DOHH2 (cell line): ENCODE data around the gene TEX51.

Experiments used
- H3F3A ChIP-seq: fragments of 200-600 bp; sonication (generic), shearing (Covaris generic); 2 replicates; pipeline ENCODE4 v1.6.0; 2016; ENCODE audit warnings: antibody characterized with exemption, mild to moderate bottlenecking; ENCODE audit not compliant: control insufficient read depth, insufficient read depth
- H3K27ac ChIP-seq: fragments of 200-600 bp; sonication (generic); 2 replicates; pipeline ENCODE4 v1.5.1; 2014; ENCODE audit warnings: low read depth, mild to moderate bottlenecking, low read length, moderate library complexity
- H3K27me3 ChIP-seq: fragments of 200-600 bp; sonication (generic); 2 replicates; pipeline ENCODE4 v1.6.1; 2014; ENCODE audit warnings: mild to moderate bottlenecking, low read length, mixed read lengths; ENCODE audit not compliant: control insufficient read depth
- H3K36me3 ChIP-seq: fragments of 200-600 bp; sonication (generic); 2 replicates; pipeline ENCODE4 v1.6.1; 2014; ENCODE audit warnings: mild to moderate bottlenecking, low read length, moderate library complexity, mixed read lengths; ENCODE audit not compliant: control insufficient read depth
- H3K4me1 ChIP-seq: fragments of 200-600 bp; sonication (generic); 2 replicates; pipeline ENCODE4 v1.6.1; 2014; ENCODE audit warnings: mild to moderate bottlenecking, low read length, mixed read lengths; ENCODE audit not compliant: control insufficient read depth
- H3K4me2 ChIP-seq: fragments of 200-600 bp; sonication (generic); 2 replicates; pipeline ENCODE4 v1.6.0; 2014; ENCODE audit warnings: mild to moderate bottlenecking, low read length, moderate library complexity
- H3K4me3 ChIP-seq: fragments of 200-600 bp; sonication (generic); 2 replicates; pipeline ENCODE4 v1.5.1; 2014; ENCODE audit warnings: mild to moderate bottlenecking, low read length, mixed read lengths
- H3K79me2 ChIP-seq: fragments of 200-600 bp; sonication (generic); 2 replicates; pipeline ENCODE4 v1.6.1; 2014; ENCODE audit warnings: mild to moderate bottlenecking, low read length, mixed read lengths; ENCODE audit not compliant: control insufficient read depth
- H3K9me2 ChIP-seq: fragments of 200-600 bp; sonication (generic); replicated peaks from 2 replicates; pipeline ENCODE4 v1.6.1; 2014; ENCODE audit warnings: mild to moderate bottlenecking, low read length, mixed read lengths; ENCODE audit not compliant: control insufficient read depth
- H3K9me3 ChIP-seq: fragments of 200-600 bp; sonication (generic); 2 replicates; pipeline ENCODE4 v1.6.1; 2014; ENCODE audit warnings: antibody characterized with exemption, low read length, mixed read lengths; ENCODE audit not compliant: control insufficient read depth, insufficient read depth
- H4K20me1 ChIP-seq: fragments of 200-600 bp; sonication (generic); 2 replicates; pipeline ENCODE4 v1.6.0; 2014; ENCODE audit warnings: low read depth, mild to moderate bottlenecking, antibody characterized with exemption, low read length, moderate library complexity; ENCODE audit not compliant: control insufficient read depth, insufficient read depth
- CTCF ChIP-seq: fragments of 200-600 bp; sonication (generic); IDR thresholded peaks from one replicate; pipeline ENCODE4 v1.5.1; 2014; ENCODE audit warnings: antibody characterized with exemption, mild to moderate bottlenecking, low read depth, low read length; ENCODE audit not compliant: poor library complexity, severe bottlenecking
- EZH2phosphoT487 ChIP-seq: fragments of 200-600 bp; sonication (generic); IDR thresholded peaks from 2 replicates; pipeline ENCODE4 v1.6.1; 2017; ENCODE audit warnings: borderline replicate concordance, mild to moderate bottlenecking, antibody characterized with exemption, low read length, moderate library complexity, mixed read lengths

Gene TEX51

DNA sequence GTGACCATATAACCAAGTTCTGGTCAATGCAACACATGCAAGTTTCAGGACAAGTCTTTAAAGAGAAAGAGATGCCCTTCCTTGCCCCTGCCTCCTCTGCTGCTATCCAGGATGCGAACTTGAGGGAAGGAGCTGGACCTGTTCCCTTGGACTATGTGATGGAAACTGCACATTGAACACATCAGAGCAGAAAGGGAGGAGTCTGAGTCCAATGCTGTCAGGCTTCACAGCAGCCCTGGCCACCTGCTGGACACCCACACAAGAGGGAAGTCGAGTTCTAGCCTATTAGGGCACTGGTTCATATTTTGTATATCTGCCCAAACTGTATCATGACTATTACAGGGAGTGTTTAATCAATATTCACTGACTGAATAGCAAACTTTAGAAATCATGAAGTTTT is 38.3 kb upstream of the TEX51 start:
- Histone ChIP-seq H3K9me2 (no peaks in the 10 kb centered on the region), H3F3A (no peaks in the 10 kb centered on the region), H3K27ac (no peak overlapping the region), H3K79me2 (no peaks in the 10 kb centered on the region), H3K9me3 (no peaks in the 10 kb centered on the region), H3K36me3 (no peaks in the 10 kb centered on the region), H3K4me2 (no peak overlapping the region), H3K4me3 (no peak overlapping the region), H3K27me3 (no peaks in the 10 kb centered on the region), H4K20me1 (no peaks in the 10 kb centered on the region), H3K4me1 (peaks cover 21% of the 10 kb centered on the region)
- TF ChIP-seq CTCF (no peak), EZH2phosphoT487 (no peak)

- Histone ChIP-seq H3K9me2 (no peaks in the 10 kb centered on the region), H3K4me3 (no peak overlapping the region), H3K79me2 (no peaks in the 10 kb centered on the region), H3K27ac (no peak overlapping the region), H3K36me3 (no peaks in the 10 kb centered on the region), H3F3A (no peaks in the 10 kb centered on the region), H4K20me1 (no peaks in the 10 kb centered on the region), H3K27me3 (no peaks in the 10 kb centered on the region), H3K4me2 (no peak overlapping the region), H3K4me1 (peaks cover 21% of the 10 kb centered on the region), H3K9me3 (no peaks in the 10 kb centered on the region)
- TF ChIP-seq CTCF (no peak), EZH2phosphoT487 (no peak)
Measured at GRCh38 chr2:126862730-126863129, 36.0 kb upstream of the TEX51 start.

GRCh38 chr2:126863336-126864015 is 35.2 kb upstream of the TEX51 start:
- H3K27me3 ChIP-seq: no peaks in the 10 kb centered on the region
- 0 out of 2 replicates have a peak overlapping the region, but pooled peaks have one; percentile 5 for H3K4me3 ChIP-seq
- H3K4me1 ChIP-seq: peaks cover 21% of the 10 kb centered on the region
- TF ChIP-seq EZH2phosphoT487 (no peak), CTCF (no peak)
- H3K4me2 ChIP-seq: peak overlapping the region; percentile 32
- H3F3A ChIP-seq: no peaks in the 10 kb centered on the region
- no peaks in the 10 kb centered on the region for H3K9me2 ChIP-seq
- H3K36me3 ChIP-seq: no peaks in the 10 kb centered on the region
- no peaks in the 10 kb centered on the region for H3K79me2 ChIP-seq
- H4K20me1 ChIP-seq: no peaks in the 10 kb centered on the region
- no peaks in the 10 kb centered on the region for H3K9me3 ChIP-seq
- H3K27ac ChIP-seq: no peak overlapping the region
